ENCODE data around the gene CCDC152.

- TF ChIP-seq, protein P1, sequence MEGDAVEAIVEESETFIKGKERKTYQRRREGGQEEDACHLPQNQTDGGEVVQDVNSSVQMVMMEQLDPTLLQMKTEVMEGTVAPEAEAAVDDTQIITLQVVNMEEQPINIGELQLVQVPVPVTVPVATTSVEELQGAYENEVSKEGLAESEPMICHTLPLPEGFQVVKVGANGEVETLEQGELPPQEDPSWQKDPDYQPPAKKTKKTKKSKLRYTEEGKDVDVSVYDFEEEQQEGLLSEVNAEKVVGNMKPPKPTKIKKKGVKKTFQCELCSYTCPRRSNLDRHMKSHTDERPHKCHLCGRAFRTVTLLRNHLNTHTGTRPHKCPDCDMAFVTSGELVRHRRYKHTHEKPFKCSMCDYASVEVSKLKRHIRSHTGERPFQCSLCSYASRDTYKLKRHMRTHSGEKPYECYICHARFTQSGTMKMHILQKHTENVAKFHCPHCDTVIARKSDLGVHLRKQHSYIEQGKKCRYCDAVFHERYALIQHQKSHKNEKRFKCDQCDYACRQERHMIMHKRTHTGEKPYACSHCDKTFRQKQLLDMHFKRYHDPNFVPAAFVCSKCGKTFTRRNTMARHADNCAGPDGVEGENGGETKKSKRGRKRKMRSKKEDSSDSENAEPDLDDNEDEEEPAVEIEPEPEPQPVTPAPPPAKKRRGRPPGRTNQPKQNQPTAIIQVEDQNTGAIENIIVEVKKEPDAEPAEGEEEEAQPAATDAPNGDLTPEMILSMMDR (conservative IDR thresholded peaks at IDR 0.05 in 1 of 2, IDR thresholded peaks at IDR 0.05 in 1 of 2; ENCODE audit: extremely low read depth in 1 of 2, insufficient read depth in 1 of 2, low read depth in 1 of 2, low read length in 2 of 2), result no peak
- TF ChIP-seq EZH2 (IDR thresholded peaks at IDR 0.05; ENCODE audit: borderline replicate concordance, low read length), result no peak
These were observed 84.4 kb downstream of the CCDC152 start for GRCh38 chr5:42840842-42841567.
